BJ (cell line): ENCODE measurements around the gene GAK. TPM values are rescaled to one million over a fixed set of nuclear protein-coding genes. Genes with fewer than 3 reads are reported as not detected.

Experiments used
- CTCF ChIA-PET: fragments of 350-600 bp; formaldehyde crosslinking; extraction: SDS; loops from one replicate; lab custom pipeline; 2021; ENCODE audit warnings: antibody characterized with exemption, inconsistent platforms; lab: Yijun Ruan, JAX
- POLR2A ChIA-PET: fragments of 300-600 bp; sonication (Branson Sonifier 250); formaldehyde crosslinking; extraction: SDS; loops from one replicate; lab custom pipeline; 2021; ENCODE audit warnings: antibody characterized with exemption; lab: Charles Lee
- DNase-seq: peaks from one replicate; pipeline ENCODE4 v3.0.0-alpha.2; 2011; ENCODE audit warnings: low read depth
- H3K27me3 ChIP-seq: 2 replicates; pipeline ENCODE4 v1.6.0; 2011; ENCODE audit warnings: low read length; ENCODE audit not compliant: control insufficient read depth, insufficient read depth
- H3K36me3 ChIP-seq: 2 replicates; pipeline ENCODE4 v1.5.1; 2011; ENCODE audit warnings: low read length; ENCODE audit not compliant: control insufficient read depth, insufficient read depth
- H3K4me3 ChIP-seq: 2 replicates; pipeline ENCODE4 v1.5.1; 2011; ENCODE audit warnings: low read depth, mild to moderate bottlenecking, control low read depth, low read length
- CTCF ChIP-seq: IDR thresholded peaks from 2 replicates; pipeline ENCODE4 v1.5.1; 2011; ENCODE audit warnings: low read depth, mild to moderate bottlenecking, control low read depth, inconsistent platforms, low read length, moderate library complexity; ENCODE audit not compliant: insufficient read depth
- polyA plus RNA-seq: library from polyadenylated mRNA; depleted of rRNA; stranded (reverse); fragments of >200 nt; gene quantifications from 2 replicates; pipeline ENCODE4 v1.2.3, GENCODE V29; 2011; rRNA removed

GAK gene
- polyA plus RNA-seq, 1 experiment, result 26.3 TPM

- POLR2A ChIA-PET, result no interaction called here
- Histone ChIP-seq H3K36me3 (no peaks in the 10 kb centered on the region), H3K4me3 (no peak overlapping the region), H3K27me3 (no peaks in the 10 kb centered on the region)
- no peak for DNase-seq
- no peak for TF ChIP-seq CTCF
- CTCF ChIA-PET, result no interaction called here
Observed at GRCh38 chr4:804804-805203, 127.3 kb downstream of the GAK start.

- no peaks in the 10 kb centered on the region for H3K27me3 ChIP-seq
- POLR2A ChIA-PET, result no interaction called here
- H3K36me3 ChIP-seq, result no peaks in the 10 kb centered on the region
- TF ChIP-seq CTCF, result no peak
- CTCF ChIA-PET, result interaction anchor here (0.6 kb wide), 1 partner anchor 318 kb away, joined by 4 read pairs; no protein-coding TSS in a partner anchor
- H3K4me3 ChIP-seq, result no peak overlapping the region
- DNase-seq, result no peak
Observed at GRCh38 chr4:803884-804283, 128.2 kb downstream of the GAK start.

GRCh38 chr4:801436-802124 lies 130.5 kb downstream of the GAK start:
- Histone ChIP-seq H3K36me3 (no peaks in the 10 kb centered on the region), H3K4me3 (no peak overlapping the region), H3K27me3 (peaks cover 3% of the 10 kb centered on the region; the same call in 1 of the 2 replicates)
- CTCF ChIA-PET, result no interaction called here
- DNase-seq, result no peak
- POLR2A ChIA-PET, result no interaction called here
- TF ChIP-seq CTCF, result no peak

Other genes starting within 250 kb of the GAK start
- gene SLC49A3, start 243.2 kb downstream of the GAK start, polyA plus RNA-seq, result 1.6 and 2.8 TPM in 2 replicates
- 28.3 and 37.6 TPM in 2 replicates for gene PCGF3, start 226.5 kb downstream of the GAK start, polyA plus RNA-seq
- 0.15 TPM in 1 of 2 replicates, not detected in the other for gene CPLX1, start 106.2 kb downstream of the GAK start, polyA plus RNA-seq
- gene TMEM175, start 144 bp upstream of the GAK start, polyA plus RNA-seq, result 44.7 and 77.8 TPM in 2 replicates
- 3.7 and 6.5 TPM in 2 replicates for gene DGKQ, start 41.3 kb upstream of the GAK start, polyA plus RNA-seq
- 7.5 and 13.2 TPM in 2 replicates for gene IDUA, start 54.7 kb upstream of the GAK start, polyA plus RNA-seq
- gene SLC26A1, start 61.1 kb upstream of the GAK start, polyA plus RNA-seq, result 0.09 TPM in 1 of 2 replicates, not detected in the other
- gene FGFRL1, start 79.3 kb upstream of the GAK start, polyA plus RNA-seq, result 9.1 and 21.2 TPM in 2 replicates
- 2.9 TPM in 2 replicates for gene RNF212, start 181.2 kb upstream of the GAK start, polyA plus RNA-seq
- 8.8 and 11.6 TPM in 2 replicates for gene SPON2, start 240.3 kb upstream of the GAK start, polyA plus RNA-seq